GM23338 (cell line): Measurements from ENCODE around the gene CD2AP. TPM values are rescaled to one million over a fixed set of nuclear protein-coding genes. Genes with fewer than 3 reads are reported as not detected.

Experiments
- ATAC-seq: fragments of 200-7000 bp; cut with Tn5 transposase; 3 replicates; pipeline ENCODE4 v1.9.1; 2020
- DNase-seq: peaks from one replicate; pipeline ENCODE4 v3.0.0-alpha.2; 2015; ENCODE audit warnings: low spot score
- H2AFZ ChIP-seq: fragments of 200-600 bp; sonication (generic); 2 replicates; pipeline ENCODE4 v1.8.0; 2016; ENCODE audit warnings: antibody characterized with exemption, mild to moderate bottlenecking, moderate library complexity
- H3F3A ChIP-seq: fragments of 200-600 bp; sonication (generic); replicated peaks from 2 replicates; pipeline ENCODE4 v1.8.0; 2017; ENCODE audit warnings: antibody characterized with exemption, mixed run types, low read depth
- H3K27ac ChIP-seq: fragments of 200-600 bp; sonication (generic); 2 replicates; pipeline ENCODE4 v1.6.1; 2016; ENCODE audit warnings: low read depth
- H3K27me3 ChIP-seq: fragments of 200-600 bp; sonication (generic); 2 replicates; pipeline ENCODE4 v1.8.0; 2016; ENCODE audit warnings: mild to moderate bottlenecking, mixed run types, moderate library complexity; ENCODE audit not compliant: insufficient read depth
- H3K36me3 ChIP-seq: fragments of 200-600 bp; sonication (generic); 2 replicates; pipeline ENCODE4 v1.8.0; 2016; ENCODE audit warnings: mild to moderate bottlenecking; ENCODE audit not compliant: insufficient read depth
- H3K4me1 ChIP-seq: fragments of 200-600 bp; sonication (generic); 2 replicates; pipeline ENCODE4 v1.8.0; 2016; ENCODE audit warnings: mild to moderate bottlenecking, moderate library complexity; ENCODE audit not compliant: insufficient read depth
- H3K4me2 ChIP-seq: fragments of 200-600 bp; sonication (generic); 2 replicates; pipeline ENCODE4 v1.7.1; 2017; ENCODE audit warnings: mixed run types
- H3K4me3 ChIP-seq: fragments of 200-600 bp; sonication (generic); 2 replicates; pipeline ENCODE4 v1.6.1; 2016; ENCODE audit warnings: mixed run types
- H3K79me2 ChIP-seq: fragments of 200-600 bp; sonication (generic); replicated peaks from 2 replicates; pipeline ENCODE4 v1.8.0; 2017; ENCODE audit warnings: mild to moderate bottlenecking; ENCODE audit not compliant: insufficient read depth
- H3K9me2 ChIP-seq: fragments of 200-600 bp; sonication (generic); 2 replicates; pipeline ENCODE4 v1.8.0; 2017; ENCODE audit not compliant: insufficient read depth
- H4K20me1 ChIP-seq: fragments of 200-600 bp; sonication (generic); replicated peaks from 2 replicates; pipeline ENCODE4 v1.8.0; 2017; ENCODE audit warnings: mild to moderate bottlenecking; ENCODE audit not compliant: insufficient read depth
- H3K27ac Mint-ChIP-seq: 2 replicates; pipeline ENCODE4 v1.8.0; 2020; ENCODE audit warnings: inconsistent platforms, mild to moderate bottlenecking, moderate library complexity, mixed read lengths
- H3K27me3 Mint-ChIP-seq: 3 replicates; pipeline ENCODE4 v1.8.0; 2022; ENCODE audit warnings: low read depth, mild to moderate bottlenecking, moderate library complexity, mixed read lengths, inconsistent platforms; ENCODE audit not compliant: insufficient read depth, poor library complexity
- H3K36me3 Mint-ChIP-seq: 3 replicates; pipeline ENCODE4 v1.8.0; 2021; ENCODE audit warnings: low read depth, mild to moderate bottlenecking, inconsistent platforms, moderate library complexity, mixed read lengths
- H3K4me1 Mint-ChIP-seq: 3 replicates; pipeline ENCODE4 v1.8.0; 2020; ENCODE audit warnings: mild to moderate bottlenecking, inconsistent platforms, mixed read lengths
- H3K4me3 Mint-ChIP-seq: 3 replicates; pipeline ENCODE4 v1.8.0; 2021; ENCODE audit warnings: moderate library complexity, mild to moderate bottlenecking, inconsistent platforms, mixed read lengths
- H3K9me3 Mint-ChIP-seq: 3 replicates; pipeline ENCODE4 v1.8.0; 2020; ENCODE audit warnings: moderate library complexity, mild to moderate bottlenecking, inconsistent platforms, mixed read lengths
- EZH2phosphoT487 ChIP-seq: fragments of 200-600 bp; sonication (generic); IDR thresholded peaks from one replicate; pipeline ENCODE4 v1.8.1; 2018; ENCODE audit warnings: antibody characterized with exemption; ENCODE audit not compliant: unreplicated experiment
- POLR2AphosphoS5 ChIP-seq: IDR thresholded peaks from 2 replicates; pipeline ENCODE4 v1.6.1; 2016; ENCODE audit warnings: antibody characterized with exemption, low read depth
- ZNF331 ChIP-seq: fragments of 250-450 bp; sonication (Bioruptor Pico); IDR thresholded peaks from 2 replicates; pipeline ENCODE4 v1.5.0; 2020; ENCODE audit warnings: low read depth, mild to moderate bottlenecking, moderate library complexity
- polyA plus RNA-seq: library from polyadenylated mRNA; unstranded; fragments of >200 nt; fragmentation: Nextera tagmentation; extraction: Ambion mirVana; gene quantifications from 2 replicates; pipeline ENCODE4 v1.2.1, GENCODE V29; 2016
- total RNA-seq: library from RNA; depleted of rRNA; stranded (reverse); fragments of >200 nt; shearing (Covaris generic); gene quantifications from 2 replicates; pipeline ENCODE4 v1.2.3, GENCODE V29; 2014
- TF ChIP-seq, protein P1 (sequence below): IDR thresholded peaks from one replicate; pipeline ENCODE4 v1.6.1; 2018; ENCODE audit warnings: antibody characterized with exemption; ENCODE audit not compliant: unreplicated experiment
- TF ChIP-seq, protein P2 (sequence below): fragments of 250-450 bp; sonication (Bioruptor Pico); IDR thresholded peaks from 2 replicates; pipeline ENCODE4 v1.5.0; 2020; ENCODE audit warnings: mild to moderate bottlenecking, moderate library complexity

Gene CD2AP
- total and polyA plus RNA-seq, 2 experiments from 2014 or later = 38.0 to 93.2 TPM

DNA sequence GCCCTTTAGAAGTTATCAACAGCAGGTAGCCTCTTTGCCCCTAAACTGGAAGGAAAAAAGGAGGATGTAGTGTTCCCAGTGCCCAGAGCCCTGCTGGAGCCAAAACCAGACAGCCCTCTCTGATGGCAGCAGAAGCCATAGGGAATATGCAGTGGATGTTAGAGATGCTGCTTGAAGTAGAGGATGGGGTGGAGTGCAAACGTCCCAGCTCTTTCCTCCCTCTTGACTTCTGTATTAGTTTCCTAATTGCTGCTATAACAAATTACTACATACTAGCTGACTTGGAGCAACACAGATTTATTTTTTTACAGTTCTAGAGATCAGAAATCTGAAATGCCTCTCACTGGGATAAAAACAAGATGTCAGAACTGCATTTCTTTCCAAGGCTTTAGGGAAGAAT, 12.5 kb upstream of the CD2AP start (continued):
- TF ChIP-seq, protein P1, sequence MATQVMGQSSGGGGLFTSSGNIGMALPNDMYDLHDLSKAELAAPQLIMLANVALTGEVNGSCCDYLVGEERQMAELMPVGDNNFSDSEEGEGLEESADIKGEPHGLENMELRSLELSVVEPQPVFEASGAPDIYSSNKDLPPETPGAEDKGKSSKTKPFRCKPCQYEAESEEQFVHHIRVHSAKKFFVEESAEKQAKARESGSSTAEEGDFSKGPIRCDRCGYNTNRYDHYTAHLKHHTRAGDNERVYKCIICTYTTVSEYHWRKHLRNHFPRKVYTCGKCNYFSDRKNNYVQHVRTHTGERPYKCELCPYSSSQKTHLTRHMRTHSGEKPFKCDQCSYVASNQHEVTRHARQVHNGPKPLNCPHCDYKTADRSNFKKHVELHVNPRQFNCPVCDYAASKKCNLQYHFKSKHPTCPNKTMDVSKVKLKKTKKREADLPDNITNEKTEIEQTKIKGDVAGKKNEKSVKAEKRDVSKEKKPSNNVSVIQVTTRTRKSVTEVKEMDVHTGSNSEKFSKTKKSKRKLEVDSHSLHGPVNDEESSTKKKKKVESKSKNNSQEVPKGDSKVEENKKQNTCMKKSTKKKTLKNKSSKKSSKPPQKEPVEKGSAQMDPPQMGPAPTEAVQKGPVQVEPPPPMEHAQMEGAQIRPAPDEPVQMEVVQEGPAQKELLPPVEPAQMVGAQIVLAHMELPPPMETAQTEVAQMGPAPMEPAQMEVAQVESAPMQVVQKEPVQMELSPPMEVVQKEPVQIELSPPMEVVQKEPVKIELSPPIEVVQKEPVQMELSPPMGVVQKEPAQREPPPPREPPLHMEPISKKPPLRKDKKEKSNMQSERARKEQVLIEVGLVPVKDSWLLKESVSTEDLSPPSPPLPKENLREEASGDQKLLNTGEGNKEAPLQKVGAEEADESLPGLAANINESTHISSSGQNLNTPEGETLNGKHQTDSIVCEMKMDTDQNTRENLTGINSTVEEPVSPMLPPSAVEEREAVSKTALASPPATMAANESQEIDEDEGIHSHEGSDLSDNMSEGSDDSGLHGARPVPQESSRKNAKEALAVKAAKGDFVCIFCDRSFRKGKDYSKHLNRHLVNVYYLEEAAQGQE = no peak
- TF ChIP-seq POLR2AphosphoS5 = no peak

DNA sequence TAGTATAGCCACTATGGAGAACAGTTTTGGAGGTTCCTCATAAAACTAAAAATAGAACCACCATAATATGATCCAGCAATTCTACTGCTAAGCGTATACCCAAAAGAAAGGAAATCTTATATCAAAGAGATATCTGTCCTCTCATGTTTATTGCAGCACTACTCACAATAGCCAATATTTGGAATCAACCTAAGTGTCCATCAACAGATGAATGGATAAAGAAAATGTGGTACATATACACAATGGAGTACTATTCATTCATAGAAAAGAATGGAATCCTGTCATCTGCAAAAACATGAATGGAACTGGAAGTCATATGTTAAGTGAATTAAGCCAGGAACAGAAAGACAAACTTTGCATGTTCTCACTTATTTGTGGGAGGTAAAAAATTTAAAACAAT, 5.7 kb upstream of the CD2AP start:
- no peak overlapping the region for H2AFZ ChIP-seq
- no peaks in the 10 kb centered on the region for H3K27me3 ChIP-seq
- Mint-ChIP-seq H3K4me1 (peaks cover 15% of the 10 kb centered on the region), H3K36me3 (no peaks in the 10 kb centered on the region), H3K27me3 (no peaks in the 10 kb centered on the region), H3K9me3 (no peaks in the 10 kb centered on the region), H3K27ac (no peak overlapping the region), H3K4me3 (no peak overlapping the region)
- no peak for DNase-seq
- H3K4me1 ChIP-seq = peaks cover 12% of the 10 kb centered on the region
- H3F3A ChIP-seq = peaks cover 1% of the 10 kb centered on the region
- no peaks in the 10 kb centered on the region for H3K9me2 ChIP-seq
- no peak for ATAC-seq
- H3K27ac ChIP-seq = no peak overlapping the region
- H3K4me2 ChIP-seq = no peak overlapping the region
- H3K36me3 ChIP-seq = no peaks in the 10 kb centered on the region
- TF ChIP-seq, protein P2, sequence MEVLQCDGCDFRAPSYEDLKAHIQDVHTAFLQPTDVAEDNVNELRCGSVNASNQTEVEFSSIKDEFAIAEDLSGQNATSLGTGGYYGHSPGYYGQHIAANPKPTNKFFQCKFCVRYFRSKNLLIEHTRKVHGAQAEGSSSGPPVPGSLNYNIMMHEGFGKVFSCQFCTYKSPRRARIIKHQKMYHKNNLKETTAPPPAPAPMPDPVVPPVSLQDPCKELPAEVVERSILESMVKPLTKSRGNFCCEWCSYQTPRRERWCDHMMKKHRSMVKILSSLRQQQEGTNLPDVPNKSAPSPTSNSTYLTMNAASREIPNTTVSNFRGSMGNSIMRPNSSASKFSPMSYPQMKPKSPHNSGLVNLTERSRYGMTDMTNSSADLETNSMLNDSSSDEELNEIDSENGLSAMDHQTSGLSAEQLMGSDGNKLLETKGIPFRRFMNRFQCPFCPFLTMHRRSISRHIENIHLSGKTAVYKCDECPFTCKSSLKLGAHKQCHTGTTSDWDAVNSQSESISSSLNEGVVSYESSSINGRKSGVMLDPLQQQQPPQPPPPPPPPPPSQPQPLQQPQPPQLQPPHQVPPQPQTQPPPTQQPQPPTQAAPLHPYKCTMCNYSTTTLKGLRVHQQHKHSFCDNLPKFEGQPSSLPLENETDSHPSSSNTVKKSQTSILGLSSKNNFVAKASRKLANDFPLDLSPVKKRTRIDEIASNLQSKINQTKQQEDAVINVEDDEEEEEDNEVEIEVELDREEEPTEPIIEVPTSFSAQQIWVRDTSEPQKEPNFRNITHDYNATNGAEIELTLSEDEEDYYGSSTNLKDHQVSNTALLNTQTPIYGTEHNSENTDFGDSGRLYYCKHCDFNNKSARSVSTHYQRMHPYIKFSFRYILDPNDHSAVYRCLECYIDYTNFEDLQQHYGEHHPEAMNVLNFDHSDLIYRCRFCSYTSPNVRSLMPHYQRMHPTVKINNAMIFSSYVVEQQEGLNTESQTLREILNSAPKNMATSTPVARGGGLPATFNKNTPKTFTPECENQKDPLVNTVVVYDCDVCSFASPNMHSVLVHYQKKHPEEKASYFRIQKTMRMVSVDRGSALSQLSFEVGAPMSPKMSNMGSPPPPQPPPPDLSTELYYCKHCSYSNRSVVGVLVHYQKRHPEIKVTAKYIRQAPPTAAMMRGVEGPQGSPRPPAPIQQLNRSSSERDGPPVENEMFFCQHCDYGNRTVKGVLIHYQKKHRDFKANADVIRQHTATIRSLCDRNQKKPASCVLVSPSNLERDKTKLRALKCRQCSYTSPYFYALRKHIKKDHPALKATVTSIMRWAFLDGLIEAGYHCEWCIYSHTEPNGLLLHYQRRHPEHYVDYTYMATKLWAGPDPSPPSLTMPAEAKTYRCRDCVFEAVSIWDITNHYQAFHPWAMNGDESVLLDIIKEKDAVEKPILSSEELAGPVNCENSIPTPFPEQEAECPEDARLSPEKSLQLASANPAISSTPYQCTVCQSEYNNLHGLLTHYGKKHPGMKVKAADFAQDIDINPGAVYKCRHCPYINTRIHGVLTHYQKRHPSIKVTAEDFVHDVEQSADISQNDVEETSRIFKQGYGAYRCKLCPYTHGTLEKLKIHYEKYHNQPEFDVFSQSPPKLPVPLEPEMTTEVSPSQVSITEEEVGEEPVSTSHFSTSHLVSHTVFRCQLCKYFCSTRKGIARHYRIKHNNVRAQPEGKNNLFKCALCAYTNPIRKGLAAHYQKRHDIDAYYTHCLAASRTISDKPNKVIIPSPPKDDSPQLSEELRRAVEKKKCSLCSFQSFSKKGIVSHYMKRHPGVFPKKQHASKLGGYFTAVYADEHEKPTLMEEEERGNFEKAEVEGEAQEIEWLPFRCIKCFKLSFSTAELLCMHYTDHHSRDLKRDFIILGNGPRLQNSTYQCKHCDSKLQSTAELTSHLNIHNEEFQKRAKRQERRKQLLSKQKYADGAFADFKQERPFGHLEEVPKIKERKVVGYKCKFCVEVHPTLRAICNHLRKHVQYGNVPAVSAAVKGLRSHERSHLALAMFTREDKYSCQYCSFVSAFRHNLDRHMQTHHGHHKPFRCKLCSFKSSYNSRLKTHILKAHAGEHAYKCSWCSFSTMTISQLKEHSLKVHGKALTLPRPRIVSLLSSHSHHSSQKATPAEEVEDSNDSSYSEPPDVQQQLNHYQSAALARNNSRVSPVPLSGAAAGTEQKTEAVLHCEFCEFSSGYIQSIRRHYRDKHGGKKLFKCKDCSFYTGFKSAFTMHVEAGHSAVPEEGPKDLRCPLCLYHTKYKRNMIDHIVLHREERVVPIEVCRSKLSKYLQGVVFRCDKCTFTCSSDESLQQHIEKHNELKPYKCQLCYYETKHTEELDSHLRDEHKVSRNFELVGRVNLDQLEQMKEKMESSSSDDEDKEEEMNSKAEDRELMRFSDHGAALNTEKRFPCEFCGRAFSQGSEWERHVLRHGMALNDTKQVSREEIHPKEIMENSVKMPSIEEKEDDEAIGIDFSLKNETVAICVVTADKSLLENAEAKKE = no peak
- TF ChIP-seq EZH2phosphoT487 (no peak), ZNF331 (no peak)
- H3K4me3 ChIP-seq = no peak overlapping the region
- H4K20me1 ChIP-seq = no peaks in the 10 kb centered on the region
- no peaks in the 10 kb centered on the region for H3K79me2 ChIP-seq
